GM12878 (cell line): ENCODE results near the gene VPS26B. TPM values are rescaled to one million over a fixed set of nuclear protein-coding genes. Genes with fewer than 3 reads are reported as not detected.

Source experiments
- ATAC-seq: fragments of 200-7000 bp; cut with Tn5 transposase; 3 replicates; pipeline ENCODE4 v1.9.1; 2020; ENCODE audit warnings: mild to moderate bottlenecking, moderate library complexity
- BruUV-seq: library from RNA; stranded (reverse); fragments of 400-500 nt; replicated peaks from 2 replicates; lab custom pipeline; 2021; lab: Mats Ljungman, UMichigan
- CTCF ChIA-PET: fragments of 300-600 bp; sonication (Branson Sonifier 250); formaldehyde crosslinking; extraction: SDS; loops from one replicate; lab custom pipeline; 2021; ENCODE audit warnings: inconsistent platforms; lab: Yijun Ruan, JAX
- POLR2A ChIA-PET: fragments of 350-600 bp; formaldehyde crosslinking; extraction: SDS; loops from one replicate; lab custom pipeline; 2021; ENCODE audit warnings: inconsistent platforms; lab: Charles Lee
- RAD21 ChIA-PET: fragments of 300-600 bp; sonication (Branson Sonifier 250); formaldehyde crosslinking; loops from one replicate; lab custom pipeline; 2023; ENCODE audit warnings: antibody characterized with exemption; ENCODE audit not compliant: unreplicated experiment; lab: Charles Lee
- SMC1A ChIA-PET: fragments of 300-600 bp; sonication (Branson Sonifier 250); formaldehyde crosslinking; loops from one replicate; lab custom pipeline; 2023; ENCODE audit not compliant: unreplicated experiment, uncharacterized antibody; lab: Charles Lee
- DNase-seq: peaks from one replicate; pipeline ENCODE4 v3.0.0-alpha.2; 2011; ENCODE audit warnings: low read depth, low spot score
- FAIRE-seq: peaks from 3 replicates; lab custom pipeline; 2011; peaks lifted over from hg19 to GRCh38; lab: Jason Lieb, UNC
- H2AFZ ChIP-seq: 2 replicates; pipeline ENCODE4 v1.6.0; 2011; ENCODE audit warnings: low read depth, low read length, control low read depth; ENCODE audit not compliant: control insufficient read depth
- H3K27ac ChIP-seq: 2 replicates; pipeline ENCODE4 v1.5.1; 2011; ENCODE audit warnings: control low read depth; ENCODE audit not compliant: control insufficient read depth, insufficient read depth
- H3K27me3 ChIP-seq, 2 experiments: replicated peaks in 1 of 2; 2 replicates each; pipeline versions ENCODE4 v1.6.0 to v1.6.1; 2011; ENCODE audit warnings: low read length in 1 of 2; ENCODE audit not compliant: control insufficient read depth in 2 of 2, insufficient read depth in 2 of 2
- H3K36me3 ChIP-seq, 2 experiments: 2 replicates each; pipeline ENCODE4 v1.5.1; 2011; ENCODE audit warnings: low read length in 1 of 2; ENCODE audit not compliant: control insufficient read depth in 2 of 2, insufficient read depth in 2 of 2
- H3K4me1 ChIP-seq: 2 replicates; pipeline ENCODE4 v1.6.1; 2011; ENCODE audit warnings: mild to moderate bottlenecking, low read length, moderate library complexity, mixed read lengths; ENCODE audit not compliant: control insufficient read depth, insufficient read depth
- H3K4me2 ChIP-seq: 2 replicates; pipeline ENCODE4 v1.6.0; 2011; ENCODE audit warnings: control low read depth; ENCODE audit not compliant: control insufficient read depth, insufficient read depth
- H3K4me3 ChIP-seq: fragments of 200-600 bp; sonication (generic); 2 replicates; pipeline ENCODE4 v1.5.1; 2016
- H3K79me2 ChIP-seq: 2 replicates; pipeline ENCODE4 v1.6.0; 2011; ENCODE audit warnings: low read length; ENCODE audit not compliant: control insufficient read depth, insufficient read depth
- H3K9ac ChIP-seq: 2 replicates; pipeline ENCODE4 v1.8.0; 2011; ENCODE audit warnings: low read length, control low read depth, mixed read lengths; ENCODE audit not compliant: control insufficient read depth, insufficient read depth
- H3K9me3 ChIP-seq: replicated peaks from 3 replicates; pipeline ENCODE4 v1.5.1; 2011; ENCODE audit warnings: mild to moderate bottlenecking, low read length; ENCODE audit not compliant: control insufficient read depth, insufficient read depth
- H4K20me1 ChIP-seq: 2 replicates; pipeline ENCODE4 v1.6.0; 2011; ENCODE audit not compliant: control insufficient read depth, insufficient read depth
- GABPA ChIP-seq: IDR thresholded peaks from 2 replicates; pipeline ENCODE4 v1.6.1; 2014; ENCODE audit warnings: antibody characterized with exemption, low read depth, mild to moderate bottlenecking, inconsistent platforms
- IKZF2 ChIP-seq, 2 experiments: fragments of 450-650 bp; IDR thresholded peaks; 2 replicates each; pipeline ENCODE4 v1.6.1; 2017; ENCODE audit warnings: mild to moderate bottlenecking in 2 of 2, moderate library complexity in 2 of 2
- MEF2A ChIP-seq: IDR thresholded peaks from 2 replicates; pipeline ENCODE4 v1.6.1; 2011; ENCODE audit warnings: low read depth, mild to moderate bottlenecking, low read length, moderate library complexity; ENCODE audit not compliant: insufficient read depth
- MYC ChIP-seq: IDR thresholded peaks from 2 replicates; pipeline ENCODE4 v1.6.1; 2011; ENCODE audit warnings: mild to moderate bottlenecking, low read length, moderate library complexity, inconsistent platforms; ENCODE audit not compliant: insufficient read depth, insufficient replicate concordance, insufficient read length, severe bottlenecking
- NFYA ChIP-seq: IDR thresholded peaks from 2 replicates; pipeline ENCODE4 v1.6.1; 2011; ENCODE audit warnings: low read depth, mild to moderate bottlenecking, low read length, improper control_type of control experiment, borderline replicate concordance
- PKNOX1 ChIP-seq: fragments of 450-650 bp; IDR thresholded peaks from 2 replicates; pipeline ENCODE4 v1.6.1; 2016; ENCODE audit warnings: mild to moderate bottlenecking
- POLR2A ChIP-seq: IDR thresholded peaks from 2 replicates; pipeline ENCODE4 v1.6.1; 2011; ENCODE audit warnings: low read depth, mild to moderate bottlenecking, low read length
- SREBF2 ChIP-seq: IDR thresholded peaks from 2 replicates; pipeline ENCODE4 v1.6.1; 2012; ENCODE audit warnings: mild to moderate bottlenecking, low read length
- SUZ12 ChIP-seq: fragments of 200-600 bp; sonication (generic); IDR thresholded peaks from one replicate; pipeline ENCODE4 v1.6.1; 2018; ENCODE audit warnings: antibody characterized with exemption, mild to moderate bottlenecking; ENCODE audit not compliant: unreplicated experiment
- TBL1XR1 ChIP-seq: IDR thresholded peaks from 2 replicates; pipeline ENCODE4 v1.6.1; 2012; ENCODE audit warnings: low read depth, low read length, improper control_type of control experiment
- USF1 ChIP-seq: IDR thresholded peaks from 2 replicates; pipeline ENCODE4 v1.6.1; 2011; ENCODE audit warnings: borderline replicate concordance, low read depth, mild to moderate bottlenecking, moderate library complexity, mixed read lengths, low read length; ENCODE audit not compliant: insufficient read depth; ENCODE audit errors: extremely low read length
- WGBS: methylation state at CpG from one replicate; pipeline ENCODE4 v1.1.6; 2016; ENCODE audit warnings: low lambda C conversion rate; ENCODE audit not compliant: insufficient replicate concordance, insufficient coverage; ENCODE audit errors: missing lambda C conversion rate; 5-methylcytosine and 5-hydroxymethylcytosine counted together
- in situ Hi-C: fragments of 300-500 bp; cut with MboI; formaldehyde crosslinking; loops from 9 replicates; pipeline ENCODE4 v1.14.3; 2018; ENCODE audit warnings: mixed read lengths
- intact Hi-C: fragments of 100-400 bp; cut with micrococcal nuclease; formaldehyde crosslinking; loops from one replicate; pipeline ENCODE4 v1.14.2; 2022; ENCODE audit not compliant: unreplicated experiment
- polyA plus RNA-seq, 11 experiments: library from polyadenylated mRNA; depleted of rRNA in 4 of 11; unstranded in 6 of 11; stranded (reverse) in 5 of 11; fragments of >200 nt; fragmentation: Nextera tagmentation in 4 of 11; fragmentation: Illumina TruSeq in 1 of 11; extraction: Ambion mirVana in 4 of 11; extraction: Trizol in 1 of 11; gene quantifications; 1 replicate in 1 of 11; 2 replicates in 10 of 11; pipeline versions ENCODE4 v1.2.1 to v1.2.3, GENCODE V29; 2011 to 2016; ENCODE audit warnings: inconsistent platforms in 2 of 11, missing spikeins in 2 of 11, low read depth in 1 of 11
- total RNA-seq, 4 experiments: library from RNA; depleted of rRNA in 3 of 4; stranded (reverse); fragments of >200 nt in 3 of 4; fragmentation: Illumina TruSeq in 1 of 4; extraction: Trizol in 1 of 4; gene quantifications; 2 replicates each; pipeline versions ENCODE4 v1.2.1 to v1.2.3, GENCODE V29; 2013 to 2021

VPS26B gene
- total and polyA plus RNA-seq, 10 of the 15 experiments (the other 5 are each of a cell fraction or from before 2014, with no cell fraction given), result 1.6 to 26.9 (median 13.3) TPM

- no peak for DNase-seq
- ChIA-PET POLR2A (no interaction called here), SMC1A (no interaction called here), RAD21 (no interaction called here), CTCF (no interaction called here)
- no TSS peak for BruUV-seq
- Histone ChIP-seq H3K36me3 (no peaks in the 10 kb centered on the region), H3K4me2 (no peak overlapping the region), H3K4me3 (no peak overlapping the region), H3K9me3 (no peaks in the 10 kb centered on the region; the same call in 2 of the 3 replicates), H3K27ac (no peak overlapping the region), H3K79me2 (no peaks in the 10 kb centered on the region), H3K9ac (no peak overlapping the region), H4K20me1 (no peaks in the 10 kb centered on the region), H3K27me3 (peaks cover 2 to 8% of the 10 kb centered on the region in 2 experiments; a peak in 2 of 4 replicates), H2AFZ (no peak overlapping the region), H3K4me1 (no peaks in the 10 kb centered on the region)
- in situ Hi-C loops, result no loop called here
- no peak for FAIRE-seq
- ATAC-seq, result no peak
- WGBS, result 62% methylated on average over 21 of the region's 22 CpGs
- TF ChIP-seq MEF2A (no peak), TBL1XR1 (no peak), IKZF2 (IDR thresholded peaks at IDR 0.05) (no peak), USF1 (no peak), MYC (no peak), SREBF2 (no peak), SUZ12 (no peak), PKNOX1 (no peak), POLR2A (no peak), NFYA (no peak), GABPA (no peak)
- intact Hi-C loops, result no loop called here
These were observed 57.9 kb downstream of the VPS26B start for GRCh38 chr11:134282121-134283045.
